ENCODE data around the gene TMPRSS2. TPM values are rescaled to one million over a fixed set of nuclear protein-coding genes. Genes with fewer than 3 reads are reported as not detected.

The TMPRSS2 gene
- total RNA-seq, 6 experiments from 2014 or later: not detected

- Mint-ChIP-seq H3K27me3 (ENCODE audit: insufficient read depth) (peaks cover 38% of the 10 kb centered on the region), H3K4me3 (no peak overlapping the region)
Measured at GRCh38 chr21:41509733-41510132, 1.8 kb upstream of the TMPRSS2 start.

DNA sequence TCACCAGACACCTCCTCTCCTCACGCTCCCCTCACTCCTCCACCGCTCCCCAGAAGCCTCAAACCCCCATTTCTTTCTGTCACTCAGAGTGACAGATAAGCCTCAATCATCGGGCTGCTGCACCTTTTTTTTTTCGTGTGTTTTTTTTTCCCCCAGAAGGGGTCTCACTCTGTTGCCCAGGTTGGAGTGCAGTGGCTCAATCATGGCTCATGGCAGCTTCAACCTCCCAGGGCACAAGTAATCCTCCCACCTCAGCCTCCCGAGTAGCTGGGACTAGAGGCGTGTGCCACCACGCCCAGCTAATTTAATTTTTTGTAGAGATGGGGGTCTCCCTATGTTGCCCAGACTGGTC lies 1.2 kb upstream of the TMPRSS2 start:
- no peak for DNase-seq
- Mint-ChIP-seq H3K27ac (no peak overlapping the region), H3K4me1 (ENCODE audit: low read depth) (no peaks in the 10 kb centered on the region), H3K27me3 (ENCODE audit: insufficient read depth) (peaks cover 41% of the 10 kb centered on the region), H3K4me3 (no peak overlapping the region), H3K36me3 (ENCODE audit: low read depth) (no peaks in the 10 kb centered on the region), H3K9me3 (no peaks in the 10 kb centered on the region)
- TF ChIP-seq CTCF (IDR thresholded peaks at IDR 0.05): no peak

More at GRCh38 chr21:41509733-41510132, 1.8 kb upstream of the TMPRSS2 start:
- Mint-ChIP-seq H3K9me3 (no peaks in the 10 kb centered on the region), H3K4me1 (ENCODE audit: low read depth) (no peaks in the 10 kb centered on the region), H3K36me3 (ENCODE audit: low read depth) (no peaks in the 10 kb centered on the region), H3K27ac (no peak overlapping the region)
- no peak for DNase-seq
- no peak for TF ChIP-seq CTCF (IDR thresholded peaks at IDR 0.05)

DNA sequence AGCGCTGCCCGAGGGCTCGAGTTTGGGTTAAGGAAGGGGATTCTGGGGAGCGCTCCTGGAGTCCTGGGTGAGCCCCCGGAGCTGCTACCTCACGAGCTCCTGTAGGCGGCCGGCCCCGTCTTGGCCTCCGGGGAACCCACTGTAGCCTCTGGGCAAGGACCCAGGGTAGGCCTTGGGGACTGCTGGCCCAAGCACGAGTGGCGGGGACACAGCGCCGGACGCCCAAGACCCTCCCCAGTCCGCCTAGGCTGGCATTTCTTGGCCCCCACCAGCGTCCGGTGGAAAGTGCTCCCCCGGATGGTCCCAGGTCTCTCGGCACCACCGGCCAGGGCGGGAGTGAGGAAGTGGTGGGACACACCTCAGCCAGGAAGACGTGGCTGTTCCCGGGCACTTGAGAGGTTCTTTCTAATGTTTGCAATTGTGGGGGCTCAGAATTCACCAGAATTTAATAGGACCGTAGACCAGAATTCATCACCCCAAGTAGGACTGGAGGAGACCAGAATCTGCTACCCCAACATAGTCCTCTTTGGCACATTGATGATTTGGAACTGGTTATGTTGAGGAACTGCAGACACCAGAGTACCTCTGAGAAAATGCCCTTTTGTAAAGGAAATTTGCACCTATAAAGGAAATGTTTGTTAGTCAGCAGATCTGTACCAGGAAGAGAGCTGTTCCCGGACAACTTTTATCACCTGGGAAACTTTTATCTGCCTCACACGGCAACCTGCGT lies 622 bp upstream of the TMPRSS2 start:
- Mint-ChIP-seq H3K36me3 (ENCODE audit: low read depth) (no peaks in the 10 kb centered on the region), H3K4me3 (no peak overlapping the region), H3K9me3 (no peaks in the 10 kb centered on the region), H3K27me3 (ENCODE audit: insufficient read depth) (peaks cover 42% of the 10 kb centered on the region), H3K27ac (no peak overlapping the region), H3K4me1 (ENCODE audit: low read depth) (no peaks in the 10 kb centered on the region)
- TF ChIP-seq CTCF (IDR thresholded peaks at IDR 0.05): no peak
- DNase-seq: no peak

DNA sequence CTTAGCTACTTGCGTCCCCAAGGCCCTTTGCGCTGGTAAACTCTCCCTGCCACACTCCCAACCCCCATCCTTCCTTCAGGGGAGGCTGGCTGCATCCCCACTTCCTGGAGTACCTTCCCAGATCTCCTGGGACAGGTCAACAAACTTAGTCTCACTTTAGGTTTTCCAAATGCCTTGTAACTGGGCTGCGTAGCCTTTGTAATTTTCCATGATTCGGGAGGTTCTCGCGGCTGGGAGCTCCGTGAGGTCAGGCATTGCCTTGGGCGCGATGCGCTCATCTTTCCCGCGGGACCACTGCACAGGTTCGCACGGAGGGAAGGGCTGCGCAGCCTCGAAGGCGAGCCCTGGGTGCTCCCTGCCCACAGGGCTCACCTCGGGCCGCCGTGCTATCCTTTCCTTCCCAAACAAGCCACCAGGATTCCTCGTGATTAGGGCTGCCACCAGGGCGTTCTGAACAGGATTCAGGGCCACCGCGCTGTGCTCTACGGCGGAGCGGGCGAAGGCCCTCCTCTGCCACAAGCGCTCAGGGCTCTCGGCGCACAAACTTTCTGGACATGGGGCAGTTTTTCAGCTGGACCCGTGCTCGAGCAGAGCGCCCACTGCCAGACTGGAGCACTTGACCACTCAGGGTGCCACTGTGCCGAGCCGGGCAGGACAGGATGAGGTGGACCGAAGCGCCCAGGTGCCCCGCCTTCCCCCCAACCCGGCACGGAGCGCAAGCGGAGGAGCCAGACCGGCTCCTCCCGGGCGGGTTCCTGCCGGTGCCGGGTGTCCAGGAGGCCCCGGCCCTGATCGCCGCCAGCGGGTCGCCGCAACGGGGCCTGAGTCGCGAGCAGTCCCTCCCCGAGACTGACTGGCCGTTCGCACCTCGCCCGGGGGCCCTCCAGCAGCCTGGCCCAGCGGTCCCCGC lies 1.1 kb downstream of the TMPRSS2 start:
- no peaks in the 10 kb centered on the region for H3K4me1 Mint-ChIP-seq (ENCODE audit: low read depth)
- peaks cover 41% of the 10 kb centered on the region for H3K27me3 Mint-ChIP-seq (ENCODE audit: insufficient read depth)
- H3K27ac Mint-ChIP-seq: no peak overlapping the region
- DNase-seq: no peak
- TF ChIP-seq CTCF (IDR thresholded peaks at IDR 0.05): no peak
- no peaks in the 10 kb centered on the region for H3K36me3 Mint-ChIP-seq (ENCODE audit: low read depth)
- no peaks in the 10 kb centered on the region for H3K9me3 Mint-ChIP-seq
- H3K4me3 Mint-ChIP-seq: no peak overlapping the region

DNA sequence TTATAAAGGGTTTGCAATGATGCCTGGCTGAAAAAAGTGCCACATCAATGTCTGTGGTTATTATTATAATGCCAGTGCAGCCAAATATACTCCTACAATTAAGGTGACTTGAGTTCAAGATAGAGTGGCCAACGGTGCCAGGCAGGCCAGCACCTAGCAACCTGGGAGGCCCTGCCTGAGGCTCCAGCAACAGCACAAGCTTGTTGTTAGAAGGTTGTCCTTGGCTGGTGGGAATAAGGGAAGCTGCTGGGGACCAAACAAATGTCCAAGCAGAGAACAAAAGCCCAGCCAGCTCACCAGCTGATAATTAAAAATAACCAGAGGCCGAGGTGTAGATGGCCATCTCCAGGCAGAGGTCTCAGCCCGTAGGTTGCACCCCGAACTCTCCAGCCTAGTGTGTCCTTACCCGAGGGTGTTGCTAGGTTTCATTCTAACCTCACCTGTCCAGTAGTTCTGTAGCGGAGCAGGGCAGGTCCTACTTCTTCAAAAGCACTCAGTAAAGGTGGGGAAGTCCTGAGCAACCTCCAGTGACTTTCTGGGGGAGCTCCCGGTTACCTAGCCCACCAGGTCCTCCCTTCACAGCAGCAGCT lies 1.9 kb downstream of the TMPRSS2 start:
- Mint-ChIP-seq H3K4me3 (no peak overlapping the region), H3K27me3 (ENCODE audit: insufficient read depth) (peaks cover 43% of the 10 kb centered on the region), H3K9me3 (no peaks in the 10 kb centered on the region), H3K36me3 (ENCODE audit: low read depth) (no peaks in the 10 kb centered on the region), H3K27ac (no peak overlapping the region), H3K4me1 (ENCODE audit: low read depth) (no peaks in the 10 kb centered on the region)
- no peak for TF ChIP-seq CTCF (IDR thresholded peaks at IDR 0.05)
- DNase-seq: no peak

All from HFFc6 (cell line).